Fibroblast of villous mesenchyme (primary cell): ENCODE results near the gene BTBD18. TPM values are rescaled to one million over a fixed set of nuclear protein-coding genes. Genes with fewer than 3 reads are reported as not detected.

Experiments used
- DNase-seq: peaks from one replicate; pipeline ENCODE4 v3.0.0-alpha.2; 2010; ENCODE audit warnings: low read depth
- H3K4me3 ChIP-seq: 2 replicates; pipeline ENCODE4 v1.5.1; 2011; ENCODE audit warnings: low read depth, mild to moderate bottlenecking, low read length
- CTCF ChIP-seq: IDR thresholded peaks from 2 replicates; pipeline ENCODE4 v1.5.1; 2012; ENCODE audit warnings: low read depth, mild to moderate bottlenecking, low read length; ENCODE audit not compliant: insufficient read depth
- total RNA-seq: library from RNA; depleted of rRNA; stranded (reverse); fragments of >200 nt; gene quantifications from 2 replicates; pipeline ENCODE4 v1.2.3, GENCODE V29; 2012

Gene BTBD18
- total RNA-seq, 1 donor = not detected

- DNase-seq = no peak
- no peak for TF ChIP-seq CTCF
- no peak overlapping the region for H3K4me3 ChIP-seq
Observed at GRCh38 chr11:57792870-57793269, 41.3 kb upstream of the BTBD18 start.

DNA sequence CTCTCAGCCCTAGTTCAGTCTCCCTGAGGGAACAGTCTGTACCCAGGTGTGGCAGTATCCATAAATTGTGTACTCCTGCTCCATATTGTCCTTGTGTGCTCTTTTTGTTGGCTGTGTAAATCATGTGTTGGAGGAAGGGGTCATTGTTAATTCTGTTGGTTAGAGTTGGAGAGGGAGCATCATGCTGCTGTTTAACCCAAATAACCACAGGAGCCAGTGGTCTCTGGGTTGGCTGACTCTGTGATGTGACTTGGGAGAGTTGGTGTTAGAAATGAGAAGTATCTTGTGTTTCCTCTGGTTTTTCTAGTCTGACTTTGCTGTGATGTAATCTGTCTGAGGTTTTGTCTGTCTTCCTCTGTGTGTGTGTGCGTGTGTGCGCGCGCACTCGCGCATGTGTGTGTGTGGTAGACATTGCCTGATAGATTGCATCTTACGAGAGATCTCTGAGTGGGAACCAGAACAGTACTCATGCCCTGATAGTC is 40.5 kb upstream of the BTBD18 start:
- TF ChIP-seq CTCF = no peak
- peak; percentile 48 for DNase-seq
- no peak overlapping the region for H3K4me3 ChIP-seq

- no peak for TF ChIP-seq CTCF
- DNase-seq = no peak
- no peak overlapping the region for H3K4me3 ChIP-seq
Observed at GRCh38 chr11:57791321-57792059, 39.9 kb upstream of the BTBD18 start.

DNA sequence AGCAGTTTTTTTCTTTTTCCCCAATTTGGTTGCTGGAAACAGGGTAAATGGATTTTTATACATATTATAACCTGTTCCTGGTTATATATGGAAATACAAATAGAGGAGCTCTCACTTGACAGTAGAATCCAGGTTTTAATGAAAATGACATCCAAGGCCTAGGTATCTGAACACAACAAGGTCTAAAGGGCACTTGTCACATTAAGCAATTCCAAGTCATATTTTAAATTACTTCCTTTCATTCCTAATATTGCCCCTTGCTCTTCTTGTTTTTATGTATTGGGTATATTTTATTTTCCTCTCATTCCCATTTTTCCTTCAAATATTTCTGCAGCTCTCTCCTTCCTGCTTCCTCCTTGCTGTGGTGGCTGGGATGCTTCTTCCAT is 37.1 kb upstream of the BTBD18 start:
- TF ChIP-seq CTCF = no peak

GRCh38 chr11:57787920-57788702 is 36.5 kb upstream of the BTBD18 start:
- DNase-seq = peak; percentile 58
- H3K4me3 ChIP-seq = no peak overlapping the region
- TF ChIP-seq CTCF = no peak

More for the DNA sequence above, 37.1 kb upstream of the BTBD18 start:
- no peak for DNase-seq
- no peak overlapping the region for H3K4me3 ChIP-seq

- H3K4me3 ChIP-seq = no peak overlapping the region
- TF ChIP-seq CTCF = no peak
- peak; percentile 61 for DNase-seq
Observed at GRCh38 chr11:57787006-57787604, 35.5 kb upstream of the BTBD18 start.
